Measurements from ENCODE around the gene CSDE1.

Gene CSDE1

DNA sequence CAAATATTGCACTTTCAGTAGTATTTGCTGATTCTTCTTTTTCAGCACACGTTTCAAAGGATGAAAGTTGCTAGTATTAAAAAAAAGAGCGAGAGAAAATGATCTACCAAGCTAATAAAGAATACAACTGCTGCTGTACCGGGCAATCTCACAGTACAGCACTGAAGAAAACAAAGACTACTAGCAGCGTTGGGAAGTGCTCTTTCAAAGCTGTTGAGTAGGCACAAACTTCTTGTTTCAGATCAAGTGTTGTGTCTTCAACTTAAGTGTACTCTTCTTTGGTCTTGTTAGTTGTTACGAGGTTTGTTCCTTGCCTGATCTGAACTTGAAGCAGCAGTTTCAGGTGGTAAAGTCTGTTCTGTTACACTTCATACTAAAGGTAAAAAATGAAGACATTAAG lies 7.9 kb downstream of the CSDE1 start:
- DNase-seq (ENCODE audit: low read depth): no peak

DNA sequence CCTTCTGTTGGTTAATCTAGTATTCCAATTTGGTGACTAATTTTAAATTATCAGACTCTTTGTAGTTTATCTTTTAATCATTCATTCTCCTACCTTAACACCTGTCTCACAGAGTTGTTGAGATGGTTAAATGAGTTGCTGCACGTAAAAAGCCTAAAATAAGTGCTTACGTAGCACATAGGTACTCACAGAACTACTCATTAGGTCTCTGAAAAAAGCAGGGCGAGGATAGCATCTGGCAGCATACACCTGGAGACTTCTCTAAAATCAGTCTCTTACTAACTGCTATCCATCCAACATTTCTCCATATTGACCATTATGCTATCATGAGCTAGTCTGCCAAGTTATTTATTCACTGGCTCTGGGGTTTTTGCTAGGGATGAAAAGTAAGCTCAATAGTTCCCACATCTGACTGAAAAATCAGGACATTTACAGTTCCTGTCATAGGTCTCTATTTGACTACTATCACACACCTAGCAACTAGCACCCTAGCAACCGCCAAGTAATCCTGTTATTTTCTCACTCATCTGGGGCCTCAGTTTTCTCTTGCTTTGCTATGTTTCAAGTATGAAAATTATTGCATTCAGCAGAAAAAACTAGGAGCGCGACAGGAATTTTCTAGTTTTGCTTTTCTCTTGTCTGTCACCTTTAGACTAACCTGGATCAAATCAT lies 11.2 kb downstream of the CSDE1 start:
- DNase-seq (ENCODE audit: low read depth): no peak

DNA sequence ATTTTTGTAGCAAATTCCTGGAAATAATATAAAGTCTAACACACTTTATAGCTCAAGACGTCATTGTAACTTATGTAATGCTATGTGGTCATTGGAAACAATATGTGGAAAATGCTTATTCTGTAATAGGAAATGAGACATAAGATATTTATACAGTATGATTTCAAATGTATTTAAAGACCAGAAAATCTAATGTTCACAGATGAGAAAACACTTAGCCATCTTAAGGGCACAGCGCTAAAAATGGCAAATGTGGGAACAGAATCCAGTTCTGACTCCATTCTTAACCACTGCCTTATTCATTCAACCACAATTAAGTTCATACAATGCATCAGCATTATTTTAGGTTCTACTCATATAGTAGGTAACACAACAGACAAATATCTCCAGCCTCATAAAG lies 12.5 kb downstream of the CSDE1 start:
- DNase-seq (ENCODE audit: low read depth): no peak

DNA sequence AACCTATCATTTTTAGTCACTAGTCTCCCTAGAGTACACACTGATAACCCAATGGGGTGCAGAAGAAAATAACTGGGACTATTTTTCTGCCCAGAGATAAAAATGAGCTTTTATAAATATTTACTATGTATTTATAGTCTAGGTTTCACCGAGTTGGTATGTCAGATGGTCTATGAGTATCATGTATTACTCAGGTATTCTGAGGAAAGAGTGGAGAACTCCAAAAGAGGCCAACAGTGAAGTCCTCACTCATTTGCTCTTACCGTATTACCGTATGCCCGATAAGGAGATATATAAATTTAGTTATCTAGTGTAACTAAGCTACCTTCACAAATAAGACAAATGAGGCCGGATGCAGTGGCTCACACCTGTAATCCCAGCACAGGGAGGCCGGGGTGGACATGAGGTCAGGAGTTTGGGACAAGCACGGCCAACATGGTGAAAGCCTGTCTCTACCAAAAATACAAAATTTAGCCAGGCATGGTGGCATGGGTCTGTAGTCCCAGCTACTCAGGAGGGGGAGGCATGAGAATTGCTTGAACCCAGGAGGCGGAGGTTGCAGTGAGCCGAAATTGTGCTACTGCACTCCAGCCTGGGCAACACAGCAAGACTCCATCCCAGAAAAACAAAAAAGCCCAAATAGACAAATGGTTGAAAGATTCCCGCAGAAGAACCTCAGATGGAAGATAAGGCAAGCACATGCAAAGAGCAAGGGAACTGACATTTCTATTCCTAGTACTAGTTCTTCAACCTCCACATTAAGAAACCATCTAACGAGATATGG lies 15.6 kb downstream of the CSDE1 start:
- DNase-seq (ENCODE audit: low read depth): no peak

DNA sequence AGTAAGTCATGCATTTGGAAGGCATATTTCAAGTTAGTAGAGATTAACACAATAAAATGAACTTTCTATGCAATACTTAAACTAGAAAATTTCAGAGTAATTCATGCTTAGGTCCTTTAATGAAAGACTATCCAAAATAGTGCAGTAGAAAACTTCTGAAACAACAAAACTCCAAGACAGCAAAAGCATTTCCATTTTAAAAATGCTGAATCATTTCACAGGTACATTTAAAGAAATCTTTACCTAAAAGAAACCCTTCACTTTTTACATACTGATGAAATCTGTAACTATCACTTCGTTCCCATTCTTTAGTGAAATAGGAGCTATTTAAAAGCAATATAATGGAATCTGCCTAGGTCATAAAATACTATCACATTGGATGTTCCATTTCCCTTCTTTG lies 17.5 kb downstream of the CSDE1 start:
- no peak for DNase-seq (ENCODE audit: low read depth)

DNA sequence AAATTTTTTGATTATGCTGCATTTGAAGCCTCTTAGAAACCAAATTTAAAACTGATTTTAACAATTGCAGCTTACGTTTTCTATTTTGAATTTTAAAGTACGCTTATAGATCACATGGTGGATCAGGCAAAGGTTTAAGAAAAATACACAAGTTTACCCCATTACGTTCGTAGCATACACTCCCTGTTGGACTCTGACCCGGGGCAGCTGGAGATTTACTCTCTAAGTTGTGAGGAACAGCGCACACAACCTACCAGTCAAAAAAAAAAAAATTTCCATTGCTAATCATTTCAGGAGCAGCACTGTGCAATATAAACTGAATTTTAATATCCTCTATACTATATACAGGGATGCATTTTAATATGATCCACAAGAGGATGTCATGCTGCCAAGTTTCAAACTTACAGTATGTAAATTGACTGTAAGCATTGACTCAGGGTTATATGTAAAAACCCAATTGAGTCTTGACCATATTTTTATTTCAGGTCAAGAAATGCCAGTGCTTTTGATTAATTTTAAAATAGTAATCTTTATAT lies 20.4 kb downstream of the CSDE1 start:
- DNase-seq (ENCODE audit: low read depth): no peak

DNA sequence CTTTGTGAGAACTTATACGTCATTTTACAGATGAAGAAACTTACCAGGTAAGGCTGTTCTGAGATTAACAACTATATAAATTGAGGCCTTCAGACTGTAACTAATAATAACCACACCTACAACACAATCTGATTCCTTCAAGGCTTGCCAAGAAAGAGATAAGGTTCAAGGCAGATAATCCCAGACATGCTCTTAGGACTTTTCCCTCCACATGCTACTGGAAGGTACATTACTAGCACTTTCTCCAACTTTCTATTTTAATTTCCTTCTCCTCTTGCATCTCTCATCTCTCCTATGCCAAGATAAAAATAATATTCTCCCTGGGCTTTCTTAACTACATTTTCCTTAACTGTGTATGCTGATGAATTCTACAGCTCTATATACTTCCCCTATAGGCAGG lies 22.3 kb downstream of the CSDE1 start:
- no peak for DNase-seq (ENCODE audit: low read depth)

DNA sequence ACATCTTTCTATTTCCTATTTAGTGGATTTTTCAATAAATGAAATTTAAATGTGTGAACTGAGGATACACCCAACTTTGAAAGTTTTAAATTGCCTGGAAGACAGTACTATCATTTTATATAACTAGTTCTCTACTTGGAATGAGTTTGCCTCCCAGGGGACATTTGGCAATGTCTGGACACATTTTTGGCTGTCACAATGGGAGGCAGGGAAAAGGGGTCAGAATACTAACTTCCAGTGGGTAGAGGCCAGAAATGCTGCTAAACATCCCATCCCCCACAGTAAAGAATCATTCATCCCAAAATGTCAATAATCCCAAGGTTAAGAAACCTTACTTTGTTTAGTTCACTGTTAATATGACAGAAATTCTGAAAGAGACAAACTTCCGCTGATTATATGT lies 28.0 kb downstream of the CSDE1 start:
- no peak for DNase-seq (ENCODE audit: low read depth)

DNA sequence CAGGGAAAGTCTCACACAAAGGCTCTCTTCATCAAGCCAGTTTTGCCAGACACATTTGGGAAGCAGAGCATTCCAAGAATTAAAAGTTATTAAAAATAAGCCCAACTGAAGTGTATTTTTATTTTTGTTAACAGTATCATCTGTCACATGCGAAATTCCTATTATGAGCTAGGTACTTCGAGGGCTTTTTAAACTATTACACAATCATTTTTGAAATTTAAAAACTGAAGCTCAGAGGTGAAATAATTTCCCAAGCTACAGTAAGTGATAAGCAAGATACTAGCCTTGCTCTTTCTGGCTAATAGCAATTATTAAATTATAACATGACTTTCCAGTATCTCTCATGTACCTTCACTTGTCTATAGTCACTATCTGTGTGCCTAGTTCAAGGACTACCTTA lies 29.2 kb downstream of the CSDE1 start:
- DNase-seq (ENCODE audit: low read depth): no peak

DNA sequence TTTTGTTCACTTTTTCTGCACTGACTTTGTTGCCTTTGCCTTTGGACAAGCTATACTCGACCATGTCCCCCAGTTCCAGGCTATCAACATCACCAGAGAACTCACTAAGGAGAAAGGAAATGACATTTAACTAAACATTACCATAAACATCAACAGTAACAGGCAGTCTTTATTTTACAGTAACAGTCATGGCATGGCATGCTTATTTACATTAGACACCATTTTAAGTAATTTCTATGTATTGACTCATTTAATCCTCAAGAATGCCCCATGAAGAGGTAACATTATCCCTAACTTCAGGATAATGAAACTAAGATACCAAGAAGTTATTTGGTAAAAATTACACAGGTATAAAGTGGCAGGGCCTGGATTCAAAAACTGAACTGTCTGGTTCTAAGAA lies 32.6 kb downstream of the CSDE1 start:
- no peak for DNase-seq (ENCODE audit: low read depth)

DNA sequence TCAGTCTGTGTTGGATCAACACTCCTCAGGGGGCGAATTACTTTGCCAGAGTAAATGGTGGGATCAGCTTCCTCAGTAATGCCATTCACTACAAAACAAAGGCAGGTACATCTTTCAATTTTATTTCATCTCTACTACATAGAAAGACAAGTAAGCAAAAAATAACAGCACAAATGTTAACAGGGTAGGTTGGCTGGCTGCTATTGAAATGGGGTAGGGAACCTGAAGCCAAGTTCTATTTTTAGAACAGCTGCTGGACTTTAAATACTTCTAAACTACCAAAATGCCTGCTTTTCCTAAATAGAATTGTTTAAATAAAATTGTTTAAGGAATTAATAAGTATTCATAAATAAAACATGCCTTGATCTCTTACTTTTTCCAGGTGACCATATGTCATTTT lies 33.9 kb downstream of the CSDE1 start:
- DNase-seq (ENCODE audit: low read depth): no peak

DNA sequence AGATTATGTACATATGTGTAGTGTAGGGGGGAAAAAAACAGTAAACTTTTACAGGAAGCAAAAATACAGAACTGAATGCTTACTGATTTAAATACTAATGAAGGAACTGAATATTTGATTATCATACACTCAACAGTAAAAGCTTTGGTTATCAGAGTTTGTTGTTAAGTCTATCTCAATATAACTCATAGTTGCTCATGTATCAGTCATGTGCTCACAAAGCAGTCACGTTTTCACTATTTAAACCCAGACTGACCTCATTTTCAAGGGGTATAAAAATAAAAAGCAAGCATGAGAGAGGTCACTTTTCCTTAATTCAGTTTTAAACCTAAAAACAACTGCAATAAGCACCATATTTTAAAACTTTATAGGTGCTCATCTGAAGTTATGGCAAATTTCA lies 34.3 kb downstream of the CSDE1 start:
- DNase-seq (ENCODE audit: low read depth): no peak

DNA sequence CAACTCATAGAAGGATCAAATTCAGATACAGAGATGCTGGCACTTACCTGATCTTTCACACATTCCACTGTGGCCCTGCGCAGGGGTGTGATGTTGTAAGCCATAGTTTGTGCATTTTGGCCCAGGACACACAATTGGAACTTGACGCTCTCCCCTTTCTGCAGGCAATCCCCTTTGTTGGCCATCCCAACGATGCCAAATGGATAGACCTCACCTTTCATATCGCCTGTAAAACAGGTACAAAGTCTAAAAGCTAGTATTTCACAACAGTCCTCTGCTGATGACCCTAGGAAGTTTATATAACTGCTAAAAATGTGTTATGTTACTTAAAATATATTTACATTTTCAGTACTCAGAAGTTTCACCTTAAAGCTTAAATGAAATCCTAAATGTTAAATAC lies 37.3 kb downstream of the CSDE1 start:
- no peak for DNase-seq (ENCODE audit: low read depth)

DNA sequence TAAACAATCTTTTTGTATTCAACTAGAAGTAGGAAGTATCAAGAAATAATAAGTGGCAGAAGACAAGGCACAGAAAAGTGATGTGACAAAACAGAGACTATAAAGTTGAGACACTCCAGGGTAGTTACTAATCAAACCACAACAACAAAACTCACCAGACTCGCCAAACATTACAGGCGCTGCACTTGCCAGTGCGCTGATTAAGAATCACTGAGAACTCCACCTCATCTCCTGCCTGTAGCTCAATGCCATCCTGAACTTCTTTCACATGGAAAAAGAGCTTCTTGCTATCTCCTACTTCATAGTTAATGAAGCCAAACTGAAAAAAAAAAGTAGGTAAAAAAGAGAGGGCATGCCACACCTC lies 38.4 kb downstream of the CSDE1 start:
- DNase-seq (ENCODE audit: low read depth): no peak

DNA sequence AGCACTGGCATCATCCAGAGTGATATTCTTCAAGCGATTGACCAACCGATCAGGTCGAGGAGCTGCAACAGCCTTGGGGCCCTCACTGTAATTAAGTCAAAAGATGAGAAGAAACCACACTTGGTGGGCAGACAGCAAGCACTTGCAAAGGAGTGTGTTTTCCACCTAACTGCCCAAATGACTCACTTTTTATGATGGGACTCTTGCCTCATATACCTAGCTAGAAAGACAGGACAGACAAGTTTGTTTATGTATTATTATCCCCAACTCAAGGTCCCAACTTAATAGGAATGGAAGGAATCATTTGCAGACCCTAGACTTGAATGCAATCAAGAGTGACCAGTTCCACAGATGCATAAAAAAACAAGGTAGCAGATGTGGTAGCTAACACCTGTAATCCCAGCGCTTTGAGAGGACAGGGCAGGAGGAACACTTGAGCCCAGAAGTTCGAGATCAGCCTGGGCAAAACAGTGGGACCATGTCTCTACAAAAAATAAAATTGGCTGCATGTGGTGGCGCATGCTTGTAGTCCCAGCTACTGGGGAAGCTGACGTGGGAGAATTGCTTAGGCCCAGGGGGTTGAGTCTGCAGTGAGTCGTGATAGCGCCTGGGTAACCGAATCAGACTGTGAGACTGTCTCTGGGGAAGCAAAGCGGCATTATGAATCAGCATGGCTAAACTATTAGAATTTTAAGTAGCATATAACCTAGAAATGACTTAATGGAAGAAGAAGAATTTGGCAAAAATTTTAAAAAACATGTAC lies 38.9 kb downstream of the CSDE1 start:
- no peak for DNase-seq (ENCODE audit: low read depth)

DNA sequence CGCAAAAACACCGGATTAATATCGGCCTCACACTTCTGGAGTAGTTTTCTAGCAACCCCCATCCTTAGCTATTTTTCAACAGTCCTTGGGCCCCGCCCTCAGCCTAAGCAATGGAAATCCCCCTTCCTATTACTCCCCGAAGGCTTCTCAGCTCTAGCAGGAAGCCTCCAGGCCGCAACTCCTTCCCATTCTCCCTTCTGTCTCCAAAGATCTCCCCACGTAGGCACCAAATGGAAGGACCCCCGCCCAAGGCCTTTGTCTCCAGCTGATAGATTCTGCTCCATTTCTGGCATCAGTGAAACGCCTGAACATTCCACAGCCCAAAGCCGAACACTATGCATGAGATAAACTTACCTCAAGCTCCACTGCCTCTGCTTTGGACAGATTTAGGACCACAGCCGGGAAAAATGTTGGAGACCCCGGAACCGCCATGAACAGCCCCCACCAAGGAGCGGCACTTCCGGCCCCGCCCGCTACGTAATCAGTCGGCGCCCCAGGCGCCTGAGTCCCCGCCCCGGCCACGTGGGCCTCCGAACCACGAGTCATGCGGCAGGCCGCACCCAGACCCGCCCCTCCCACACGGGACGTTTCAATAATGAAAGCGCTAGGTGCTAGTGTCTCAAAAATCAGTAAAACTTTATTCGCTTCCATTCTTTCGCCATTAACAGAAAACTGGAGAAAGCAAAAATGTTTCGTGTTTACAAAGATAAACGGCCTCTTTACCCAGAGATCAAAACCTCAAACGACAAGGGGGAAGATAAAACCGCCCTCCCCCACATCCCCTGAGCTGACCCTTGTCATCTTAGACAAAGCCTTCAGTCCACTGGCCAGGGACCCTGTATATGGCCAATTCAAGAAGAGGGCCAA lies 41.2 kb downstream of the CSDE1 start, which contains the start of gene NRAS:
Gene NRAS (minus strand): TSS at position 468 of the 867 bp plus-strand sequence. CDS start 611 bp downstream, outside the sequence.
- DNase-seq (ENCODE audit: low read depth): peak; percentile 94

DNA sequence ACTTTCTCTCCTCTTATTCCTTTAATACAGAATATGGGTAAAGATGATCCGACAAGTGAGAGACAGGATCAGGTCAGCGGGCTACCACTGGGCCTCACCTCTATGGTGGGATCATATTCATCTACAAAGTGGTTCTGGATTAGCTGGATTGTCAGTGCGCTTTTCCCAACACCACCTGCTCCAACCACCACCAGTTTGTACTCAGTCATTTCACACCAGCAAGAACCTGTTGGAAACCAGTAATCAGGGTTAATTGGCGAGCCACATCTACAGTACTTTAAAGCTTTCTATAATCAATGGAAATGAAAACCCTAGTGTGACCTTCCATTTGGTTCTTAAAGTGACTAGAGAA lies 41.9 kb downstream of the CSDE1 start:
- no peak for DNase-seq (ENCODE audit: low read depth)

DNA sequence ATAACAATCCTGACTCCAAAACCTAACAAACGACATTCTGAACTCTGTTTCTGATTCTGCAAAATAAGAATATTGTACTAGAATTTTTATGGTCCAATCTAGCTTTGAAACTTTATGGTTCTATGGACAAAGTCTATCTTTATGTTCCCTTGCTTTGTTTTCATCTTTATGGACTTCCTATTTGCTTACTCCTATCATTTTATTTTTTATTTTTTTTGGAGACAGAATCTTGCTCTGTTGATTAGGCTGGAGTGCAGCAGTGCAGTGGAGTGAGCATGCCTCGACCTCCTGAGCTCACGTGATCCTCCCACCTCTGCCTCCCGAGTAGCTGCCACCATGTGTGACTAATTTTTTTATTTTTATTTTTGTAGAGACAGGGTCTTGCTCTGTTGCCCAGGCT lies 44.8 kb downstream of the CSDE1 start:
- DNase-seq (ENCODE audit: low read depth): no peak

DNA sequence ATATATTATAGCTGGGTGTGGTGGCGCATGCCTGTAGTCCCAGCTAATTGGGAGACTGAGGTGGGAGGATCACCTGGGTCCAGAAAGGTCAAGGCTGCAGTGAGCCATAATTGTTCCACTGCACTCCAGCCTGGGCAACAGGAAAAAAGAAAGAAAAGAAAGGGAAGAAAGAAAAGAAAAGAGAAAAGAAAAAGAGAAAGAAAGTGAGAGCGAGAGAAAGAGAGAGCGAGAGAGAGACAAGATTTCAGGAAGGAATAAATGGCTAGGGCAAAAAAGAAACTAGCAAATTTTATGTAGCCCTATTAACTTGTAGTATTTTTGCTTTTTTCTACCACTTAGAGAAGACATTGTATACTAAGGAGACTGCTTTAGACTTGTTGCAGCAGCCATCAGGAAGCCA lies 47.4 kb downstream of the CSDE1 start:
- no peak for DNase-seq (ENCODE audit: low read depth)

DNA sequence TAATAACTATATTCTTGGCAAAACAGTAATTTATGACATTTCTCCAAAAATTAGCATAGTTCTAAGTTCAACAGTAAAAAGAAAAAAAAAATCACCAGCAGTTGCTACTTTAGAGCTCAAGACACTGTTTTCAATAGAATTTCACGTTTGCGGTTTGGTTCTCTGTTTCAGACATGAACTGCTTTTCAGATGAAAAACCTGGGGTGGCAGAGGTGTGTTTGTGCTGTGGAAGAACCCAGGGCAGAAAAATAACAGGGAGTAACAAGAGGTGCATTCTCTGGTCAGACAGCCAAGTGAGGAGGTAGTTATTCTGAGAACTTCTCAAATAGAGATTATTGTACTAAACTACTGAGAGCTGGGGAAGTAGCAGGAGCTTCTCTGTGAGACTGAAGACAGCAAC lies 50.2 kb downstream of the CSDE1 start:
- no peak for DNase-seq (ENCODE audit: low read depth)

DNA sequence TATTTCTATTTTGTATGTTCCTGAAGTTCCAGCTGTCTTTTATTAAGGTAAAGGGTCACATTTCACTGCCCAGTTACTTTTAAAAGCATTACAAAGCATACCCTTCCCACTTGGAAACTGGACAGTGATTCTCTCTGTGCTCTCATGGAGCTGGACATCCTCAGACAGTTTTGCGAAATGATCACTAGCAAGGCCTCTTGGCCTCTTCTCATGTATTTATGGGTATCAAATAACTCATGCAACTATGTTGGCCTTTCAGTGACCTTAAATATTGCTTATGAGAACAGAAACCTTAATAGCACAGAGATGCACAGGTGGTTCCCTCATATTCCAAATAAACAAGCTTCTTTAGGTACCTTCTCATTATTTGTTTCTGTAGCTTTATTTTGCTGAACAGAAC lies 54.5 kb downstream of the CSDE1 start:
- no peak for DNase-seq (ENCODE audit: low read depth)

DNA sequence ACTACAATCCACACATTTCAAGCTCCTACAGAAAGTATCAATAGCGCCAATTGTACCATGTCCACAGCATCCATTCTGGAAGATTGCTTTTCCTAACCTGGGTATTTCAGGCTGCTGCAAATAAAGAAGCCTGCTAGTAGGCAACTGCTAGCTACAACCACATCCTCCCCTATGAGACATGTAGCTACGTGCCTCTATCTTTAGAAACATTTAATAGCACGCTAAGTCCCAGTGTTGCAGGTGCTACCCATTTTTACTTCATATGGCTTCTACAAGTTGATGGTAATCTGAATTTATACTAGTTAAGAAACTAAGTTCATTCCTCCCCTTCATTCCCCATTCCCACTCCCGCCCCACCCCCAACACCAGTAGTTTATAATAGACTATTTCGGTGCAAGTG lies 55.0 kb downstream of the CSDE1 start:
- DNase-seq (ENCODE audit: low read depth): no peak

Measured in stimulated activated CD8-positive, alpha-beta memory T cell treated with anti-CD3 and anti-CD28 coated beads, Interleukin-15, amount 100 ng/mL, for 1 hour (primary cell).